ENCODE data around the gene BCOR.
A peak's percentile ranks its signal among the peaks of the same experiment; 100 is the strongest.

Gene BCOR

GRCh38 chrX:40061005-40061404 is 36.8 kb downstream of the BCOR start:
- no peak for DNase-seq

DNA sequence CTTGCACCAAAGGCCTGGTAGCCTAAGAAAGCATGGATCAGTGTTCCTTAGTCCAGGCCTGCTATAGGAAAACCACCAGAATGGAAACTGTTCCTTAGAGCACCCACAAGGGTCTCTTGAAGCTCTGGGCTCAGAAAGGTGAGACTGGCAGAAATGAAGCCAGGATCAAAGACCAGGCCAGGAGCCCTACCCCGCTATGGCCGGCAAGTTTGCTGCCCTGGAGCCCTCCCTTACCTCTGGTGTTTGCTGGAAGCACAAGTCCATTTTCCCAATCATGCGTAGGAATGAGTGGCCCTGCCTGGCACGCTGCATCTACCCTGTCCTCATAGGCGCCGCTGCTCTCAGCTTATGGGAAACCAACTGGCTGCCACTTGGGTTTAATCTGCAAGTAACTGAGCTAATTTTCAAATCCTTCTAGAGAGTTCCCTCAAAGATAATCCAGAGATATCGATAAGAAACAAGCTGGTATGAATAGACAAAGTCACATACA is 37.4 kb downstream of the BCOR start:
- DNase-seq, result no peak

DNA sequence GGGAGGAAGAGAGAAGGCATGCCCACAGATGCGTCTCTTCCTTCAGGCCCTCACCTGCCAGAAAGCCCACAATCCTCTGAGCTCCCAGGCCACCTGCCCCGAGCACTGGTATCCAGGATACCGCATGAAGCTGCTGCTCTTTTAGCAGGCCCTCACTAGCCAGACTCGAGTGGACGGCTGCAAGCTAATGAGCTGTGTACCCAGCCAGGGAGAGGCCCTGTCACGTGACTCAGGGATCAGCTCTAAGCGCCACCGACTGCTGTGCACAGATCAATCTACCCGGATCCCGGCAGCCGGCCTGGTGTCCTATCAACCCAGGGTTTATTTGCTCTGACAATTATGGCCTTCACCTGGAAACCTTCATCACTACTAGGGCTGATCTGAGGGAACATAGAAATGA is 39.0 kb downstream of the BCOR start:
- DNase-seq, result no peak

- DNase-seq, result no peak
Observed at GRCh38 chrX:40057405-40057804, 40.4 kb downstream of the BCOR start.

DNA sequence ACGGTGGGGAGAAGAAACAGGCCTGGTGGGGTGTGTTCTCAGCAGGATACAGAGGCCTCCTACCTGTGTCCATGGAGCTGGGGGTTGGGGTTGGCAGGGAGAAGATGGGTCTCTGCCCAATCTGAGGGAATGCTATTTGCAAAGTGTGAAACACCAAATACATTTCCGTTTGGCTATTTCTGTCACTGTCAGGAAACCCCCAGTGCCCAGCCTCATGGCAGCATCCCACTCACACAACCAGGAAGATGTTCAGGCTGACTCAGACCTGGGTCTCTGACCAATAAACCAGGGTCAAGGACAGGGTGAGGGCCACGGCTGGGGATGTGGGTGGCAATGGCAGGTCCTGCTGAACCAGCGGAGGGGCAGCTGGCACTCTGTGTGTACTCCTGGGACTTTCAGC is 41.3 kb downstream of the BCOR start:
- no peak for DNase-seq

DNA sequence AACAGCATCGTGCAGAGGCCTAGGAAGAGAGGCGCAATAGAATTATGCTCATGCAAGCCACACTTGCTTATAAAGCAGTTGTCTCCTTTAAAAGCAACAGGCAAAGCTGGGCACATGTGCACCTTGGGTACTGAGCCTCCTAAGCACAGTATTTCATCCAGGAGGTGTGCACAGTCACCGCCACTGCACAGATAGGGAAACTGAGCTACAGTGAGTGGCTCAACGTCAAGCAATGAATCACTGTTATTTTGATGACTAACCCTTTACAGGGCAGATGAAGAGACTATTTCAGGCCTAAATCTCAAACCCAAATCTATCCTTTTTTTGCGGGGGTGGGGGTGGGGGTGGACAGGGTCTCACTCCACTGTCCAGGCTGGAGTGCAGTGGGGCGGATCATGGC is 42.3 kb downstream of the BCOR start:
- DNase-seq, result no peak

DNA sequence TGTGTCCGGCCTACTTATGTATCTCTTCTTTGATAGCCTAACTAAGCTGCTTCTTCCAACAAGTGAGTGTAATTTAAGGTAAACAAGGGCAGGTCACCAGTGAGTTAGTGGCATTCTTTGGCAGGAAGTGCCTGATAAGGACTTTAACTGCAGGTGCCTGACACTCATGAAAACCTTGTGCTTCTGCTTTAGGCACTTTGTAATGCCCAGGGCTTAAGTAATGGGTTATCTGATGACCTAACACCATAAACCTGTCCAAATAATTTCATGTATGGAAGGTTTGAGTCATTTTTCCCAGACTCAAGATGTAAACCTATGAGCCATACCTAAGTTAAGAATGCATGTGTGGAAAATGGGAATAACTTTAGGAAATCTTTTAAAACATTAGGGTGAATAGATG is 43.0 kb downstream of the BCOR start:
- no peak for DNase-seq

GRCh38 chrX:40050532-40050931 is 47.2 kb downstream of the BCOR start:
- DNase-seq, result no peak

GRCh38 chrX:40049084-40049641 is 48.6 kb downstream of the BCOR start:
- no peak for DNase-seq

DNA sequence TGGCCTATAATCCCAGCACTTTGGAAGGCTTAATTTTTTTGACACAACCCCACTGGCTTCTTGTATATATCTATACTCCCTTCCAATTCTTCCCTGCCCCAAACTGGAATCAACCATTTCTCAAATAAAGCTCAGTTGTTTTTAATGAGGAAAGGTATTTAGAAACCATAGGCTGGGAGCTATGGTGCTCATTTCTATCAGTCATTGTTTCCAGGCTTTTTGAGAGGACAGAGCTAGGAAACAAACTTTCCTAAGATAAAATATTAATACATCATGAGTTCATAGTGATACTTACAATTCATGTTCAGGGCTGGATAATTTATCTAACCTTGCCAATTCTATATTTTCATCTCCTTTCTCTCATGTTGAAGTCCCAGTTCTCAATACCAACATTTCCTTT is 50.3 kb downstream of the BCOR start:
- DNase-seq, result no peak

DNA sequence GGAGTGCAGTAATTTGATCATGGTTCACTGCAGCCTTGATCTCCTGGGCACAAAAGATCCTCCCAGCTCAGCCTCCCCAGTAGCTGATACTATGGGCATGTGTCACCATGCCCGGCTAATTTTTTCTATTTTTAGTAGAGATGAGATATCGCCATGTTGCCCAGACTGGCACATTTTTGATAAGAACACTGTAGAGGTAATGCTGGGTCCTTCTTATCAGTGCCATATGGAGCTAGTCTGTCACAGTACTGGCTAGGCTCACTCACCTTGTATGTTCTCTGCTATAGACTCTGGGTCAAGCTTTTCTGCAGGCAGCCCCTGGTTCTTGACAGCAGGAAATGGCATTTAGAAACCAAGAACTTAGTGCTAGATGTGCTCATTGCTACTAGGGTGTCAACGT is 53.9 kb downstream of the BCOR start:
- DNase-seq, result peak; percentile 61

DNA sequence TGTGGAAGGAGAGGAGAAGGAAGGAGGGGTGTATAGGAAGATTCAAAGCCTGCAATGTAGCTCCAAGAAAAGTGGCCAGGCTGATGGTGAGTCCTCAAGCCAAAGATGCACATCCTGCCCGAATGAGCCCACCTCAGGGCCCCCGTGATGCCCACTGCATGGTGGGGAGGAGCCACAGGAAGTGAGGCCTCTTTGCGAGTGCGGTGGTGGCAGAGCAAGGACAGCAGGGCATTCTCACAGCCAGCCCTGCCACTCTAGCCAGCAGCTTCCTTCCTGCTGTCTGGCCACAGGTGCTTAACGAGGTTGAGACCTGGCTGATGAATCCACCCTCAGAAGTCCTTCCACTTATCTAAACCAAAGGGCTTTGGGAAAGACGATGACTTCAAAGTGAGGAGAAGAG is 55.8 kb downstream of the BCOR start:
- no peak for DNase-seq

DNA sequence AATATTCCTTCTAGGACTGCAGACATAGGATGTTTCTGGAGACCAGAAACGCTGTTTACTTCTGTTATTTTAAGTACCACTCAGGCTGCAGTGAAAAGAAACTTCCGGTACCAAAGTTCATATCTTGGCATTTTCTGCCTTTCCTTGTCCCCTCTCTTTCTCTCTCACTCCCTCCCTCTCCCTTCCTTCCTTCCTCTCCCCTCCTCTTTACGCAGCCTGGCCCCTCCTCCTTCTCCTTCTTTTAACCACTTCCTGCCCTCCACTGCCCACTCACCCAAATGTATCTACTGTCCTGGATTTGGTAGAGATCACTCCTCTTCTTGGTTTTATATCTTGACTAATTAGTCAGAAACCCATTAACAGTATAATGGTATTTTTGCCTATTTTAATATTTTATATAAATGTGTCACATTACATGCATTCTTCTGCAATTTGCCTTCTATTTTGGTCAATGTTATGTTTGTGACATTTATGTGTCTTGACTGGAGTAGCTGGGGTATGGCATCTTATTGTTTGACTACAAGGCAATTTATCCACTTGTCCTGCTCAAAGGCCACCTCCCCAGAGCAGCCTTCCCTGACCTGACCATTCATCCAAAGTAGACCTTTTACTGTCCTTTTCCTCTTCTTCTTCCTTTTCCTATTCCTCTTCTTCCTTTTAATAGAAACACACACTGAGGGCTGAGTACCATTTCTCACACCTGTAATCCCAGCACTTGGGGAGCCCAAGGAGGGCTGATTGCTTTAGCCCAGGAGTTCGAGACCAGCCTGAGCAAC is 56.9 kb downstream of the BCOR start:
- DNase-seq, result no peak

DNA sequence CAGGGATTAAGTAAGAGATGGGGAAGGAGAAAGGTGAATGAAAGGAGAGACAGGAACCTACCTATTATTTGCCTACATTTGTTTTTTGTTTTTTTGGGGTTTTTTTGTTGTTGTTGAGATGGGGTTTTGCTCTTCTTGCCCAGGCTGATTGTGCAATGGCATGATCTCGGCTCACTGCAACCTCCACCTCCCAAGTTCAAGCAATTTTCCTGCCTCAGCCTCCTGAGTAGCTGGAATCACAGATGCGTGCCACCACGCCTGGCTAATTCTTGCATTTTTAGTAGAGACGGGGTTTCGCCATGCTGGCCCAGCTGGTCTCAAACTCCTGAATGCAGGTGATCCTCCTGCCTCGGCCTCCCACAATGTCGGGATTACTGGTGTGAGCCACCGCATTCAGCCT is 57.9 kb downstream of the BCOR start:
- no peak for DNase-seq

GRCh38 chrX:40037367-40037766 is 60.4 kb downstream of the BCOR start:
- no peak for DNase-seq

DNA sequence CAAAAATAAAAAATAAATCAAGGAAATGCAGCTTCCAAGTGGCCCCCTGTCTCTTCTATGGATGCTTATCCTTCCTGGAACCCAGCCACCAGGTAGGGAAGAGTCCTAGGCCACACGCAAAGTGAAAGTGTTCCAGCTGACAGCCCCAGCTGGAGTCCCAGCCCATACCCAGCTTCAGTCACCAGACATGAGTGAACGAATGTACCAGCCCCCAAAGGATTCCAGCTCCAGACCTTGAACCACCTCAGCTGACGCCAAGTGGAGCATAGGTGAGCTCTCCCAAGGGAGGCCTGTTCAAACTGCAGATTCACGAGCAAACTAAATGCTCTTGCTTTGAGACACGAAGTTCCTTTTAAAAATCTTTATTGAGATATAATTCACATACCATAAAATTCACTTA is 62.0 kb downstream of the BCOR start:
- DNase-seq, result no peak

- no peak for DNase-seq
Observed at GRCh38 chrX:40031911-40032310, 65.8 kb downstream of the BCOR start.

DNA sequence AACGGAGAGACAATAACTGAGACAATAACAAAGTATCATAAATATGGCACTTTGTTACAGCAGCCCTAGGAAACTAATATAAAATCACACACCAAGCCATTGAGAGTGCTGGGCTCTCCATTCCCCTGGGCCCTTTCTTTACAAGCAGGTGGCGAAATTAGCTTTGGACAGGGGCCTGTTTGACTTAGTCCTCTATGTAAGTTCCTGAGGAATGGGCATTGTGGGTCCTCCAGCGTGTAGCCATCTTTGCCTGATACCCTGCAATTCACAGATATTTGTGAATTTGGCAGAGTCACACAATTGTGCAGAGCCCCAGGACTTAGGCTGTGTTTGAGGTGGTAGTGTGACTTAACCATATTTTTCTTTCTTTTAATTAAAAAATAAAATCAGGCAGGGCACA is 67.6 kb downstream of the BCOR start:
- DNase-seq, result no peak

- no peak for DNase-seq
Observed at GRCh38 chrX:40022421-40022820, 75.3 kb downstream of the BCOR start.

DNA sequence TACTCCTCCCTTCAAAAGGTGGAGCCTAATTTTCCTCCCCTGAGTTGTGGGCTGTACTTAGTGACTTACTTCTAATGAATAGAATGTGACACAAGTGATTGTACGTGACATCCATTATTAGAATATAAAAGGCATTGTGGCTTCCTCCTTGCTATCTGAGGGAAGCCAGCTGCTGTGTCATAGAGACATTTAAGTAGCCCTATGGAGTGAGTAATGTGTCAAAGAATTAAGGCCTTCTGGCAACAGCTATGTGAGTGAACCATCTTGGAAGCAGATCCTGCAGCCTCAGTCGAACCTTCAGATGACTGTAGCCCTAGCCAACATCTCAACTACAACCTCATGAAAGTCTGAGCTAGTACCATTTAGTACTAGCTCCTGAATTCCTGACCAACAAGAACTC is 76.1 kb downstream of the BCOR start:
- no peak for DNase-seq

DNA sequence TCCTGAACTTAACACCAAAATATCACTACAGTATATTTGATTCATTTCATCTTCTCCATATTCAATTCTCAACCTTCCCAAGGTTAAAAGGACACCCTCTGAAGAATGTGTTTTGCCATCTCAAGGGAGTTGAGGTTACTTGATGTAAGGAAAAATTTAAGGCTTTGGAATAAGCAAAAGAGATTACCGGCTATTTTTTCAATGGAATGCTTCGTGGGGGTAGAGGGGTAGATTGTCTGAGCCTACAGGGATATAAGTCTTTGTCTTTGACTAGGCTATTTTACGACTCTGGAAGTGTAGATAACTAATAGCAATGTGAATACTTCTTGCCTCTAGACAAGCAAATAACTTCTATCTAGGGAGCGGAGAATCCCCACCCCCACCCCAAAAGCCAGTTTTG is 78.2 kb downstream of the BCOR start:
- DNase-seq, result no peak

DNA sequence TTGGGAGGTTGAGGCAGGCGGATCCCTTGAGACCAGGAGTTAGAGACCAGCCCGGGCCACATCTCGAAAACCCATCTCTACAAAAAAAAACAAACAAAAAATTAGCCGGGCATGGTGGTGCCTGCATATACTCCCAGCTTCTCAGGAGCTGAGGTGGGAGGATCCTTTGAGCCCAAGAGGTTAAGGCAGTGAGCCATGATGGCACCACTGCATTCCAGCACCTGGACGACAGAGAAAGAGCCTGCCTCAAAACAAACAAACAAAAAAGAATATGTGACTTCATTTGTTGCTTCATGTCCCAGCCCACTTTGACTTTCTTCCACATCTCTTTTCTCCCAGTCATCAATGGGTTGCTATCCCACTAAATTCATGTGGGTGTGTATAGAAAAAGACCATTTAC is 79.7 kb downstream of the BCOR start:
- DNase-seq, result no peak

DNA sequence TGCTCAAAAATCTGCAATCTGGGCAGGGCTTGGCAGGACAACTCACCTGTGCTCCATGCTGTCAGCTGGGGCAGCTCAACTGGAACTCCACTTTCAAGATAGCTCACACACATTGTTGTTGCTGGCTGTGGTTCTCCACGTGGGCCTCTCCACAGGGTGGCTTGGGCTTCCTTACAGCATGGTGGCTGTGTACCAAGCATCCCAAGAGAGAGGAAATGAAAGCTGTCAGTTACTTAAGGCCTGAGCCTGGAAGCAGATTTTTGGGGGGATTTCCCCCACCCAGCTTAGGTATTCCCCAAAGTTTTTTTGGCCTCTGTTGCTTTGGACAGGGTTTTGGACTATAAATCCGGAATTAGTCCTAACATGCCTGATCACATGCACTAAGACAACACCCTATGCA is 81.0 kb downstream of the BCOR start:
- DNase-seq, result no peak

DNA sequence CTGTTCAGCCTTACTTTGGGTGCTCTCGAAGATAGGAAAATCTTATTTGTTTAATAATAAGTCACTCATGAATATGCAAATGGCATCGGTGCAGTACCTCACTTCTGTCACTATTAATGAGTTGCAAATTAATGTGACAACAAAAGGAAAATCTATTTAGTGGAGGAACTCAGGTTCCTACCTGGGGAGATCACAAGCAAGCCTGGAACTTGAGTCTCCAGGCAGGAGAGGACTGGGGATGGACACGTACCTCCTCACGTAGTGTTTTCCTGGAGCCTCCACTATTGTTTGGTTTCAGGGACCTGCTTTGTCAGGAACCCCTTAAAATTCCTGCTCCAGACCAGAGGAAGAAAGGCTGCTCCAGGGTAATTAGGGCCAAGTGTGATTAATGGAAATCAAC is 82.1 kb downstream of the BCOR start:
- DNase-seq, result no peak

Measured in DMS 273 treated with DMSO at 0.1 percent for 48 hours (cell line).